LNCAP (cell line): ENCODE measurements around the gene ITGA5.

Experiments
- TF ChIP-seq, protein P1 (sequence below): fragments of 450-650 bp; IDR thresholded peaks from 2 replicates; pipeline ENCODE4 v1.5.1; 2017; ENCODE audit warnings: mild to moderate bottlenecking

ITGA5 gene

DNA sequence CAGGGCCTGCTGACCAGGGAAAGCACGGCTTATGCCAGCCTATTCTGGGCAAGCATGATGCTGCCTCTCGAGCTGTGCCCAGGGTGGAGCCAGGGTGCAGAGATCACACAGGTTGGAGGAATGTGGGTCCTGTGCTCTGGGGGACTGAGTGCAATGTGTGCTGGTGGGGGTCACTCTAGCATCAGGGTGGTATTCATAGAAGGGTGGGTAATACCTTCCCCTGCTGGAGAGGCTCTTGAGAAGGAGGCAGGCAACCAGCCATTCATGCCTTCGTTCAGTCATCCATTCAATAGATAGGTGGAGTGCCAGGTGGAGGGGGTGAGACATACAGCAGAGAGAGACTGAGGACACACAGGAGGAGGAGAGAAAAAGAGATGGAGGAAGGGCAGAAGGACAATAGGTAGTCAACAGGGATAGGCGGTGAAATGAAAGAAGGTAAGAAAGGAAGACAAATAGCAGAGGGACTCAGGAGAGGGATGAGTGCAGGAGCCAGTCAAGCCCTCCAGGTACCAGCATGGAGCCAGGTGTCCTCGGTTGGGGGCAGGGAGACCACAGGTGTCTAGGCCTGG, 29.4 kb downstream of the ITGA5 start:
- TF ChIP-seq, protein P1, sequence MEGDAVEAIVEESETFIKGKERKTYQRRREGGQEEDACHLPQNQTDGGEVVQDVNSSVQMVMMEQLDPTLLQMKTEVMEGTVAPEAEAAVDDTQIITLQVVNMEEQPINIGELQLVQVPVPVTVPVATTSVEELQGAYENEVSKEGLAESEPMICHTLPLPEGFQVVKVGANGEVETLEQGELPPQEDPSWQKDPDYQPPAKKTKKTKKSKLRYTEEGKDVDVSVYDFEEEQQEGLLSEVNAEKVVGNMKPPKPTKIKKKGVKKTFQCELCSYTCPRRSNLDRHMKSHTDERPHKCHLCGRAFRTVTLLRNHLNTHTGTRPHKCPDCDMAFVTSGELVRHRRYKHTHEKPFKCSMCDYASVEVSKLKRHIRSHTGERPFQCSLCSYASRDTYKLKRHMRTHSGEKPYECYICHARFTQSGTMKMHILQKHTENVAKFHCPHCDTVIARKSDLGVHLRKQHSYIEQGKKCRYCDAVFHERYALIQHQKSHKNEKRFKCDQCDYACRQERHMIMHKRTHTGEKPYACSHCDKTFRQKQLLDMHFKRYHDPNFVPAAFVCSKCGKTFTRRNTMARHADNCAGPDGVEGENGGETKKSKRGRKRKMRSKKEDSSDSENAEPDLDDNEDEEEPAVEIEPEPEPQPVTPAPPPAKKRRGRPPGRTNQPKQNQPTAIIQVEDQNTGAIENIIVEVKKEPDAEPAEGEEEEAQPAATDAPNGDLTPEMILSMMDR = no peak

DNA sequence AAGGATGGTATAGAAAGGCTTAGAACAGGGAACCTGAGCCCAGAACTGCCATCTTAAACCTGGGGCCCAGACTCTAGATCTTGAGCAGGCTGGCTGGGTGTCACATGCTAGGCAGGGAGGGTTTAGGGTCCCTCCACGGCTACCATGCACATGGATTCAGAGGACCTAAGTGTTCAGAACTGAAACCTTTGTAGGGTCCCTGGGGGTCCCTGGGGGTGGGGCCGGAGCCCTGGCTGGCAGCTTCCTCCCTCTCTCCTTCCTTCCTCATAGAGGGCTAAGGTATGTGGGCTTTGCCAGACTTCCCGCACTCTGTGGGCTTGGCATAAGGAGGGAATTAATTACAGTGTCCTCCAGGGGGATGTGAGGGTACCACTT, 29.9 kb downstream of the ITGA5 start:
- TF ChIP-seq, protein P1 = no peak

DNA sequence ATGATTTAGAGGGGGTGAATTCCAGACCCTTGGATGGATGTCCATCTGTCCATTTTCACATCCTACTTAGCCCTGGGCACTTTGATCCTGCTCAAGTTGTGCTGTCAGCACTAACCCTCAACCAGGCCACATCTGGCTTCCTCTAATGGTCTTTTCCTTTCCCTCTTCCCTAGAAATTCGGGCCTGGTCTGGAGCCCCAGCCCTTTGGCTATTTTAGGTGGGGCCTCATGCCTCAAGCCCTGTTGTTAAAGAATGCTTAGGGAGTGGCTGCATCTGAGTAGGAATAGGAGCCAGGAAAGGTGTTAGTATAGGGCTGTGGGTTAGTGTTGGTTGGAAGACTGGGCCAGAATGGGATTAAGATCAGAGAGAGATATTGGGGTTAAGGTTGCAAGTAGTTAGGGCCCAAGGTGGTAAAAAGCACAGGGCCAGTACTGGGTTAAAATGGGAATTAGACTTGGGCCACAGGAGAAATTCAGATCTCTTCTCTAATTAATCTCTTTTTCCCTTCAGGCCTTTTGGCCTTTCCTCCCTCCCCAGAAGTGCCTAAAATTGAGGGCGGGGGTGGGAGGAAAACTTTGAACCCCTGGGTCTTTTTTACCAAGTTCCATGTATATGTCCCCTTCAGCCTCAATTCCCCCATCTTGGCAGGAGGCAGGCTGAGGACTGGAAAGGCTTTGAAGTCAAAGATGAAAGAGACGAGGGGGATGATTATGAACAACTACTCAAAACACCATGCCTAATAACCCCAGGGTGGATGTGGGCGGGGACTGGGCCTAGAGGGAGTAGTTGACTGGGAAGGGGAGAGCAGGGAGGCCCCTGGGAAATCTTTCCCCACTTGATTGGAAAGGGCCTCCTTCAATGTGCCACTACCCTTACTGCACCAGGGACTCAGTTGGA, 30.6 kb downstream of the ITGA5 start:
- TF ChIP-seq, protein P1 = no peak

DNA sequence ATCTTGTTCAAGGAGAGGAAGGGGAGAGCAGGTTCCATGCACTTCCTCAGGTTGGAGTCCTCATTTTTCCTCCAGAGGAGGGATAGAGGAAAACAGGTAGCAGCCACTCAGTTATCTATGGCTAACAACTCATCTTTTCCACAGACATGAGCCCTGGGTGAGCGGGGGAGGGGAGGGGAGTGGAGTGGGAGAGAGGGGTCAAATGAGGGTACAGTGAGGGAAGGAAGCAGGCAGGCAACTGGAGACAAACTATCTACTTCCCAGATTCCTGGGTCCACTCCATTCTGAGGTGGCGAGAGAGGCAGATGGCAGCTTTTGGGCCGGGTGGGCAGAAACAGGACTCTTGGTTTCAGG, 32.0 kb downstream of the ITGA5 start:
- TF ChIP-seq, protein P1 = no peak

DNA sequence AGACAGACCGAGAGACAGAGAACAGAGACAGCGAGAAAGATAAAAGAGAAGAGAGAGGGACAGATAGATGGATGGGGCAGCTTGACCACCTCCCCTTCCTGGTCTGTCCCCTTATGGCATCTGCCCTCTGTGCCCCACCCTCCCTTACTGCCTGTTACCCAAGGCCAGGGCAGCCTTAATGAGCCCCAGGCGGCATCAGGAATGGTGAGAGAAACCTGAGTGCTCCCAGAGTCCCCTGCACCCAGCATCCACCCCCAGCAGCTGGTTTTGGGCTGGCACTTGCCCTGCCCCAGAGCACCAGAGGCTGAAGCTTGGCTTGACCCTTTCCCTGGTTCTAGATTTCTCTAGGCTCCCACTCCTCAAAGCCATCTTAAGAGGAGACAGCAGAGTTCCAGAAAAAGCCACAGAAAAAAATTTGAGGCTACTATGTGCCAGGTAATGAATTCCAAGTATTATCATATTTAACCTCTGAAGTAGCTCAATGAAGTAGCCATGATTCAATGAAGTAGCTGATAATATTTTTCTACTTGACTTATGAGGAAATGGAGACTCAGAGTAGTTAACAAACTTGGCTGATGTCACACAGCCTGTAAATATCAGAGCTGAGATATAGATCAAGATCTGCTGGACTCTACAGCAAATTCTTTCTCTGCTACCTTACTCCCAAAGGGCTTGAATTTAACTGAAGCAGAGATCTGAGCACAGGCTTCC, 32.5 kb downstream of the ITGA5 start:
- TF ChIP-seq, protein P1 = no peak

DNA sequence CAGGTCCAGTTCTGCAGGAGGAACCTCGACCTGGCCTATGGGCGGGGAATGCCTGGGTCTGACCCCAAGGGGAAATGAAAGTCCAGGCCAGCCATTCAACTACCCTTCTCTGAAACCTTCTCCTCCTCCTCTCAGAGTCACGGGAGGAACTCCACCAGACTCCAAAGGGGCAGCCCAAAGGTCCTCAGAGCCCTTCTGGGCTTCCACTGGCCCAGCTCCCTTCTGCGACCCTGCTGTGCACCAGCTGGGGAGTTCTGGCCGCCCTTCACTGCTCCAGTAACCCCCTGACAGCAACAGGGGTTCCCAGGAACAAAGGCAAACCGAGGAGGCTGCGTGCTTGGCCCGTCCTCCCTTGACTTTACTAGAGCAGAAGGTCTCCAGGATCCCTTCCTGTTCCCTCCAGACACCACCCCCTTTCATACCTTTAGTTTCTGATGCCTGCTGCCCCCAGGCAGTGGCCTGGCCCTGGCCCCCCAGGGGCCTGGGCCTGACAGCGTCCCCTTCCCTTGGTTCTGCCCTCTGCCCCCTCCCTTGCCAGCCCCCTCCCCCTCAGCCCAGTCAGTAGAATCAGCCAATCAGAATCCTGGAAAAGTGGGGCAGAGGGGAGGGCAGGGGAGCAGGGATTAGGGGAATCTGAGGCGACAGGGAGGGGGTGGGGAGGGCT, 33.7 kb downstream of the ITGA5 start:
- TF ChIP-seq, protein P1 = no peak

DNA sequence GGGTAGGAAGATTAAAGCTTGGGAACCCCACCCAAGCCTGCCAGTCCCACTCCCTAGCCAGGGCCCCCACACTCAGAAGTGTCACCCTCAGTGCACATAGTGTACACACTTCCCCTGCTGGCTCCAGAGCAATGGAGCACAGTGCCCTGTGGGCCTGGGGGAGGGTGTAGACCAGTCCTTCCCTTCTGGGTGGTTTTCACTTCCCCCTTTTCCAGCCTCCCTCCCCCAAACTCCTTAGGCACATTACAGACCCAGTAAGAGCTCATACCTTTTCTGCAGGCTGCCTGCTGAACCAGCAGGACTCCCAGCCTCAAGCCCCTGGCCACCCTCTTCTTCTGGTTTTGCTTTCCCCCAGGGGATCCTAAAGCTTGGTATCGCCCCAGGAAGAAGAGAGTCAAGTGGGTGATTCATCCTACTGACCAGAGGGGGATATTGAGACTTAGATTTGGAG, 34.5 kb downstream of the ITGA5 start, which contains the start of gene ZNF385A:
TSS of gene ZNF385A (minus strand) at position 143 of the 451 bp plus-strand sequence. CDS start 219 bp downstream, outside the sequence.
- TF ChIP-seq, protein P1 = no peak
